ENCODE data around the gene PIK3AP1.

DNA sequence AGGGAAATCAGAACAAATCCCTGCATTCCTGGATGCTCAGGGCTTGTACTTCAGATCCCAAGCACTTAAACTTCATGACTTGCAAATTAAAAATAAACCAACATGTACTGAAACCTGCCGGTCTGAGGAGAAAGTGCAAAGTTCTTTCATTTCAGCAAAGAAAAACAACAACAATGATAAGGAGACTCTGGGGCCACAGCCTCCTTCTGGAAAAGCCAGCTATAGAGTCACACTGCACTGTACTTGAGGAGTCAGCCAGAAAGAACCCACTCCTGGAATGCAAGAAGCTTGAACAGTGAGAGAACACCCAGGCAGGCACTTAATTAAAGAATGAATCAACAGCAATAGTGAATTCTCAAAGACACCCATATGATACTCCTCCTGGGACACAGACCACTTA, 83.8 kb downstream of the PIK3AP1 start:
- TF ChIP-seq, protein P1, sequence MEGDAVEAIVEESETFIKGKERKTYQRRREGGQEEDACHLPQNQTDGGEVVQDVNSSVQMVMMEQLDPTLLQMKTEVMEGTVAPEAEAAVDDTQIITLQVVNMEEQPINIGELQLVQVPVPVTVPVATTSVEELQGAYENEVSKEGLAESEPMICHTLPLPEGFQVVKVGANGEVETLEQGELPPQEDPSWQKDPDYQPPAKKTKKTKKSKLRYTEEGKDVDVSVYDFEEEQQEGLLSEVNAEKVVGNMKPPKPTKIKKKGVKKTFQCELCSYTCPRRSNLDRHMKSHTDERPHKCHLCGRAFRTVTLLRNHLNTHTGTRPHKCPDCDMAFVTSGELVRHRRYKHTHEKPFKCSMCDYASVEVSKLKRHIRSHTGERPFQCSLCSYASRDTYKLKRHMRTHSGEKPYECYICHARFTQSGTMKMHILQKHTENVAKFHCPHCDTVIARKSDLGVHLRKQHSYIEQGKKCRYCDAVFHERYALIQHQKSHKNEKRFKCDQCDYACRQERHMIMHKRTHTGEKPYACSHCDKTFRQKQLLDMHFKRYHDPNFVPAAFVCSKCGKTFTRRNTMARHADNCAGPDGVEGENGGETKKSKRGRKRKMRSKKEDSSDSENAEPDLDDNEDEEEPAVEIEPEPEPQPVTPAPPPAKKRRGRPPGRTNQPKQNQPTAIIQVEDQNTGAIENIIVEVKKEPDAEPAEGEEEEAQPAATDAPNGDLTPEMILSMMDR (IDR thresholded peaks at IDR 0.05; ENCODE audit: insufficient read depth, low read length), result no peak
- TF ChIP-seq, protein P2, sequence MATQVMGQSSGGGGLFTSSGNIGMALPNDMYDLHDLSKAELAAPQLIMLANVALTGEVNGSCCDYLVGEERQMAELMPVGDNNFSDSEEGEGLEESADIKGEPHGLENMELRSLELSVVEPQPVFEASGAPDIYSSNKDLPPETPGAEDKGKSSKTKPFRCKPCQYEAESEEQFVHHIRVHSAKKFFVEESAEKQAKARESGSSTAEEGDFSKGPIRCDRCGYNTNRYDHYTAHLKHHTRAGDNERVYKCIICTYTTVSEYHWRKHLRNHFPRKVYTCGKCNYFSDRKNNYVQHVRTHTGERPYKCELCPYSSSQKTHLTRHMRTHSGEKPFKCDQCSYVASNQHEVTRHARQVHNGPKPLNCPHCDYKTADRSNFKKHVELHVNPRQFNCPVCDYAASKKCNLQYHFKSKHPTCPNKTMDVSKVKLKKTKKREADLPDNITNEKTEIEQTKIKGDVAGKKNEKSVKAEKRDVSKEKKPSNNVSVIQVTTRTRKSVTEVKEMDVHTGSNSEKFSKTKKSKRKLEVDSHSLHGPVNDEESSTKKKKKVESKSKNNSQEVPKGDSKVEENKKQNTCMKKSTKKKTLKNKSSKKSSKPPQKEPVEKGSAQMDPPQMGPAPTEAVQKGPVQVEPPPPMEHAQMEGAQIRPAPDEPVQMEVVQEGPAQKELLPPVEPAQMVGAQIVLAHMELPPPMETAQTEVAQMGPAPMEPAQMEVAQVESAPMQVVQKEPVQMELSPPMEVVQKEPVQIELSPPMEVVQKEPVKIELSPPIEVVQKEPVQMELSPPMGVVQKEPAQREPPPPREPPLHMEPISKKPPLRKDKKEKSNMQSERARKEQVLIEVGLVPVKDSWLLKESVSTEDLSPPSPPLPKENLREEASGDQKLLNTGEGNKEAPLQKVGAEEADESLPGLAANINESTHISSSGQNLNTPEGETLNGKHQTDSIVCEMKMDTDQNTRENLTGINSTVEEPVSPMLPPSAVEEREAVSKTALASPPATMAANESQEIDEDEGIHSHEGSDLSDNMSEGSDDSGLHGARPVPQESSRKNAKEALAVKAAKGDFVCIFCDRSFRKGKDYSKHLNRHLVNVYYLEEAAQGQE (IDR thresholded peaks at IDR 0.05; ENCODE audit: insufficient replicate concordance, low read depth), result no peak
- no peak for TF ChIP-seq POLR2AphosphoS5 (IDR thresholded peaks at IDR 0.05; ENCODE audit: low read depth)
- TF ChIP-seq GABPA (IDR thresholded peaks at IDR 0.05; ENCODE audit: low read depth), result no peak
- TF ChIP-seq SPI1 (IDR thresholded peaks at IDR 0.05; ENCODE audit: borderline replicate concordance, low read depth), result no peak
